HG02943 (cell line): ENCODE results near the gene COPS2.

ENCODE experiments used
- ATAC-seq: cut with Tn5 transposase; IDR thresholded peaks from one replicate; pipeline ENCODE4 v1.9.1; 2021; ENCODE audit warnings: mild to moderate bottlenecking, low read depth, moderate library complexity; ENCODE audit not compliant: unreplicated experiment

COPS2 gene

DNA sequence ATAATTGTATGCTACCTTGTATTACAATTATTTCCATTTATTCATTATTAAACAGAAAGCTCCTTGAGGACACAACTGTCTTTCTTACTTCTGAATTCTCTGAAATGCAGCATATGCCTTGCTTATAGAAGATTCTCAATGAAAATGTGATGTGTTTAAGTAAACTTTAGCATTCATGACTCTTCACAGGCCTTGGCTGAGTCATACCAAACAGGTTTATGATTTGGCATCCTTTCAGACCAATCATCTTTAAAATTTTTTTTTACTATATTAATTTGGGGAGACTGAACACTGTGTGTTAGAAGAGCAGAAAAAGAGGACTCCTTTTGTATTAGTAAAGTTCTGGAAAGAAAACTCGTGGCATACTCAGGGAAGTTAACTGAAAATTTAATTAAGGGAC lies 8.3 kb upstream of the COPS2 start:
- no peak for ATAC-seq

DNA sequence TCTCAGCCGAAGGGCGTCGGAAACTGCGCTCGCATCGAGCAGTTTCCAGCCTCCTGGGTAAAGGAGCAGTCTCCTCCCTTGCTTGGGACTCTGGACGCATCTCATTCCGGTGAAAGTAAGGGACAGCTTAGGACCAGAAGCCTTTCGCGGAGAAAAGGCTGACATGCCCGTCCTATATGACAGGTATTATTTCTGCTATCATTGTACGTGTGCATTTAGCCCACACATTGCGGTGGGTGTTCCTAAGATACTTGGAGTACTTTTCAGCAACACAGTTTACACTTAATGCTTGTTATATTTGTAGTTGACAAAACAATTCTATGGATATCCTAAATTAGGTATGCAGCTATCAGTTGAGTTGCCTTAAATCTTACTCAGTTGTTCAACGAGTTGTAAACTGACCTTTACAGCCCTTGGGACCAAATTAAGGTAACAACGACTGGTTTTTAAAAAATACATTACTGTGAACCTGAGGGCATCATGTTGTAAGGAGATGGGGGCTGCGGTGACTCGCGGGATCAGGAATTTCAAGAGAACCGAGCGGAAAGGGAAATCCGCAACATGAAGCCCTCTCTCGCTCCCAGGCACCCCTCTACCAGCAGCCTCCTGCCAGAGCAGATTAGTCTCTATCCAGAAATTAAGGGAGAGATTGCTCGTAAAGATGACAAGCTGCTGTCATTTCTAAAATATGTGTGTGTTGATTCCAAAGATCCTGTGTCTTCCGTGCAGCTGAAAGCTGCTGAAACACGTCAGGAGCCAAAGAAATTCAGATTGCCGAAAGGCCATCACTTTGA lies 632 bp upstream of the COPS2 start:
- ATAC-seq: no peak

GRCh38 chr15:49154799-49155109 lies 645 bp downstream of the COPS2 start:
- ATAC-seq: no peak

DNA sequence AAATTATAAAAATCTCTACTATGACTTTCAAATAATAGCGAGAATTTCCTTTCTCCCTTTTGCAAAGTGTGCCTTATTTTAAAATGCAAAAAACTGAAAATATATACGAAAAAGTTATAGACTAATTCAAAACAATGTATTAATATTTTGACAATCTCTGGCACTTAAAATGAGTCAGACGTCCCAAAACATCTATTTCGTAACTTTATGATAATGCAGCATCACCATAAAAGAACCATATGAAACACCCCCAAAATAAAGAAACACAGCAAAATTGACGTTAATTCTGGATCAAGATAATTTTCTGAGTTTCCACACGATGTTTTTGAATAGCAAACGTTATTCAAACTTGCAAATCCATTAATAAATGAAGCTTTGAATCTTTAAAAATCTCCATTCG lies 1.0 kb downstream of the COPS2 start:
- no peak for ATAC-seq

DNA sequence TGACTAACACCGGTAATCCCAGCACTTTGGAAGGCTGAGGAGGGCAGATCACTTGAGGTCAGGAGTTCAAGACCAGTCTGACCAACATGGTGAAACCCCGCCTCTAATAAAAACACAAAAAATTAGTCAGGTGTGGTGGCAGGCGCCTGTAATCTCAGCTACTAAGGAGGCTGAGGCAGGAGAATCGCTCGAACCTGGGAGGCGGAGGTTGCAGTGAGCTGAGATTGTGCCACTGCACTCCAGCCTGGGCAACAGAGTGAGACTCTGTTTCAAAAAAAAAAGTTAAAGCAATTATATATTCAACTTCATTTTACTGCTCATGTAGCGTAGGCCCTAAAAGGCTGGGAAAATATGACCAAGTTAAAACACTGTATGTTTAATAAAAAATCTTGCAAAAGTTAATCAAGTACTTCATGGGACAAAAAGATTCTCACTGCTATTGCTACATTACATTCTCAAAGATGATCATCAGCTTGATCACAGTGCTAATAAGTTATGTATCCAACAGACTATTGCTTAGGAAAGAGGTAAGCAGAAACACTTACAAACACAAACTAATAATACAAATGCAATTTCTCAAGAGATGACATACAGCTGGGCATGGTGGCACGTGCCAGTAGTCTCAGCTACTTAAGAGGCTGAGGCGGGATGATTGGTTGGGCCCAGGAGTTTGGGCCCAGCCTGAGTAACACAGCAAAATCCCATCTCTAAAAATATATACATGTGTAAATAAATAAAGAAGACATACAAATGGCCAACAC lies 2.7 kb downstream of the COPS2 start:
- ATAC-seq: no peak

GRCh38 chr15:49151831-49152230 lies 3.6 kb downstream of the COPS2 start:
- no peak for ATAC-seq

GRCh38 chr15:49148727-49149126 lies 6.7 kb downstream of the COPS2 start:
- no peak for ATAC-seq

- ATAC-seq: no peak
Observed at GRCh38 chr15:49148298-49148697, 7.1 kb downstream of the COPS2 start.

- no peak for ATAC-seq
Observed at GRCh38 chr15:49145651-49146609, 9.5 kb downstream of the COPS2 start.

DNA sequence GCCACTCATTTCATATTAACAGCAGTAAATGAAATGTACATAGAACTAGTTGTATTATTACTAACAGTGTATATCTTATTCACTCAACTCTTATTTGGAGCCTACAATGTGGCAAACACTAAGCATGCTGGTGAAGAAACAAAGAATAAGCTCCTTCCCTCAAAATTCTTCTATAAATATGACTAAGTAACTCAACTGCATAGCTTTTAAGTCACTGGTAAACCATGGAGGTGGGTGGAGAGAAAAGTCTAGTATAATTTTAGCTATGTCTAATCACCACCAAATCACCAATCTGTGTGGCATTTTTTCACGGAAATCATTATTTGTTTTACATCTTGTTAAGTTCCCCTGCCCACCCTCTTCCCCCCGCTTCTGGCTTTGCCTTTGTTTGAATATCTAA lies 17.5 kb downstream of the COPS2 start:
- ATAC-seq: no peak

DNA sequence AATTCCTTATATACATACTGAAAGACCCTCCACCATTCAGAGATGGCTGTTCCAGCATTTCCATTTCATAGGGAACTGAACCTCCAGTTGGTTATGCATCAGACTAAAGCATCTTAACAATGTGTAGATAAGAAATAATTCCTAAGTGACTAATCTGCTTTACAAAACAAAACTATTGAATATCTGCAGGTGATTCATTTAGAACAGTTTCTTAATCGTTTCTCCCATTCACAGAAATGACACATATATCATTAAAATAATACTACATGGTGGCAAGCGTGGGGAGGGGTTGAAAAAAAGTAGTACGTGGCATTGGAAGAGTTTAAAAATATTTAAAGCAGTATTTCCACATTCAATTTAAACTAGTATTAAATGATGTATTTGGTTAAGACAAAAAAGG lies 19.5 kb downstream of the COPS2 start:
- no peak for ATAC-seq

GRCh38 chr15:49135342-49135857 lies 20.0 kb downstream of the COPS2 start:
- ATAC-seq: no peak

- ATAC-seq: no peak
Observed at GRCh38 chr15:49134683-49135341, 20.6 kb downstream of the COPS2 start.

GRCh38 chr15:49131403-49131802 lies 24.0 kb downstream of the COPS2 start:
- no peak for ATAC-seq

GRCh38 chr15:49124371-49124770 lies 31.0 kb downstream of the COPS2 start:
- ATAC-seq: no peak

- no peak for ATAC-seq
Observed at GRCh38 chr15:49122541-49123062, 32.8 kb downstream of the COPS2 start.

GRCh38 chr15:49121901-49122300 lies 33.5 kb downstream of the COPS2 start:
- ATAC-seq: no peak

DNA sequence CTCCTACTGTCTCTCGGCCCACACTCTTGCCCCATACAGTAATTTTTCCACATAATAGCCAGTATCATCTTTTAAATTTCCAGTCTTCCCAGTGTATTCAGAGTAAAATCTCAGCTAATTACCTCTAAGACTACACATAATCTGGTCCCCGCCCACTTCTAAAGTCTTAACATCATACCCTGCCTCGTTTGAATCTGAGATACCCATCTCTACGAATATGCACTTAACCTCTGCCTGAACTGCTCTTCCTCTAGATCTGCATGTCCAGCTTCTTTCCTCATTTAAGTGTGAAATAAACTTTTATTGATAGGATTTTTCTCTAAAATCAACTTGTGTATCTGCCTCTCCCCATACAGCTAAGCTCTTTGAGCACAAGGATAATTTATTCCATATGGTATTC lies 34.6 kb downstream of the COPS2 start:
- ATAC-seq: no peak

- ATAC-seq: no peak
Observed at GRCh38 chr15:49116108-49116857, 39.1 kb downstream of the COPS2 start.
